GM21786 (cell line): ENCODE results near the gene HOMER3.
"Not testable (repeated sequence)": the region's sequence is repeated elsewhere in the genome, so short reads cannot be mapped to it uniquely, and the experiment has no call there.

ENCODE experiments used
- ATAC-seq: cut with Tn5 transposase; IDR thresholded peaks from one replicate; pipeline ENCODE4 v1.9.1; 2021; ENCODE audit not compliant: unreplicated experiment

The HOMER3 gene

GRCh38 chr19:18903156-18904037, 37.6 kb downstream of the HOMER3 start:
- ATAC-seq = no peak

- ATAC-seq = not testable (repeated sequence)
Observed at GRCh38 chr19:18902519-18902918, 38.5 kb downstream of the HOMER3 start.

- ATAC-seq = no peak
Observed at GRCh38 chr19:18901491-18901890, 39.5 kb downstream of the HOMER3 start.

- no peak for ATAC-seq
Observed at GRCh38 chr19:18900700-18901481, 40.1 kb downstream of the HOMER3 start.

- ATAC-seq = no peak
Observed at GRCh38 chr19:18899624-18900560, 41.1 kb downstream of the HOMER3 start.

GRCh38 chr19:18898607-18899408, 42.2 kb downstream of the HOMER3 start:
- no peak for ATAC-seq

- ATAC-seq = no peak
Observed at GRCh38 chr19:18898081-18898606, 42.9 kb downstream of the HOMER3 start.

- no peak for ATAC-seq
Observed at GRCh38 chr19:18897094-18898029, 43.7 kb downstream of the HOMER3 start.

GRCh38 chr19:18896421-18896841, 44.6 kb downstream of the HOMER3 start:
- no peak for ATAC-seq

- no peak for ATAC-seq
Observed at GRCh38 chr19:18895824-18896341, 45.1 kb downstream of the HOMER3 start, which contains the start of gene CERS1. TSS of gene CERS1 (minus strand) at chr19:18896158. CDS start at chr19:18896072, 86 bp downstream.

- ATAC-seq = no peak
Observed at GRCh38 chr19:18895038-18895823, 45.8 kb downstream of the HOMER3 start.

- ATAC-seq = no peak
Observed at GRCh38 chr19:18894254-18895037, 46.6 kb downstream of the HOMER3 start.

GRCh38 chr19:18893587-18894253, 47.3 kb downstream of the HOMER3 start:
- no peak for ATAC-seq

- no peak for ATAC-seq
Observed at GRCh38 chr19:18889949-18890745, 50.9 kb downstream of the HOMER3 start.

GRCh38 chr19:18886972-18887371, 54.0 kb downstream of the HOMER3 start:
- ATAC-seq = no peak
